KOPT-K1 (cell line): ENCODE data around the gene RB1.

Experiments used
- H3K27ac ChIP-seq: fragments of 200-600 bp; sonication (generic); 2 replicates; pipeline ENCODE4 v1.5.1; 2016; ENCODE audit warnings: antibody characterized with exemption, mild to moderate bottlenecking, low read depth, low read length; ENCODE audit not compliant: poor library complexity, severe bottlenecking
- H3K36me3 ChIP-seq: fragments of 200-600 bp; sonication (generic); 2 replicates; pipeline ENCODE4 v1.5.1; 2017; ENCODE audit warnings: antibody characterized with exemption, mild to moderate bottlenecking, low read length, moderate library complexity; ENCODE audit not compliant: insufficient read depth
- H3K9me3 ChIP-seq: fragments of 200-600 bp; sonication (generic); 2 replicates; pipeline ENCODE4 v1.5.1; 2017; ENCODE audit warnings: antibody characterized with exemption, low read length, mild to moderate bottlenecking; ENCODE audit not compliant: insufficient read depth, poor library complexity, severe bottlenecking

Gene RB1

DNA sequence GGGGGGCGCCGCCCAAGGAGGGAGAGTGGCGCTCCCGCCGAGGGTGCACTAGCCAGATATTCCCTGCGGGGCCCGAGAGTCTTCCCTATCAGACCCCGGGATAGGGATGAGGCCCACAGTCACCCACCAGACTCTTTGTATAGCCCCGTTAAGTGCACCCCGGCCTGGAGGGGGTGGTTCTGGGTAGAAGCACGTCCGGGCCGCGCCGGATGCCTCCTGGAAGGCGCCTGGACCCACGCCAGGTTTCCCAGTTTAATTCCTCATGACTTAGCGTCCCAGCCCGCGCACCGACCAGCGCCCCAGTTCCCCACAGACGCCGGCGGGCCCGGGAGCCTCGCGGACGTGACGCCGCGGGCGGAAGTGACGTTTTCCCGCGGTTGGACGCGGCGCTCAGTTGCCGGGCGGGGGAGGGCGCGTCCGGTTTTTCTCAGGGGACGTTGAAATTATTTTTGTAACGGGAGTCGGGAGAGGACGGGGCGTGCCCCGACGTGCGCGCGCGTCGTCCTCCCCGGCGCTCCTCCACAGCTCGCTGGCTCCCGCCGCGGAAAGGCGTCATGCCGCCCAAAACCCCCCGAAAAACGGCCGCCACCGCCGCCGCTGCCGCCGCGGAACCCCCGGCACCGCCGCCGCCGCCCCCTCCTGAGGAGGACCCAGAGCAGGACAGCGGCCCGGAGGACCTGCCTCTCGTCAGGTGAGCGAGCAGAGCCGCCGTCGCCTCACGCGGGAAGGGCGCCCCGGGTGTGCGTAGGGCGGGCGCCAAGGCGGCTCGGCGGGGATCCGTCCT lies at the start of gene RB1:
TSS of gene RB1 (plus strand) at position 393 of the 784 bp plus-strand sequence. CDS start at position 555, 162 bp downstream.
- H3K36me3 ChIP-seq: peaks cover 29% of the 10 kb centered on the region
- no peaks in the 10 kb centered on the region for H3K9me3 ChIP-seq

DNA sequence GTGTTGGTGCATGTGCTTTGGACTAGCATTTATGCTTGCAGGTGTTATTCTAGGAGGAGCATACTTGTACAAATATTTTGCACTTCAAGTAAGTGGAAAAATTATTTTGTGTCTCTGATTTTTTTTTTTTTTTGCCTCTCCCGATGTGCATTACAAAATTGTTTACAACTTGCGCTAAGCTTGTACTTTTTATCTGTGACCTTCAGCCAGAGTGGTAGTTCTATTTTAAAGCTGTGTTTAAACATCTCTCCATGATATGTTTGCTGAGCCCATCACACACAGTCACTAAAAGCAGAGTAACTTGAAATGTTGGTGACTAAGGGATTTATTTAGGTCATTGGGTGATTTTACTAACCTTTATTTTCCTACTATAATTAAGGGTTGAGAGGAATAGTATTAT lies 49.7 kb upstream of the RB1 start:
- no peaks in the 10 kb centered on the region for H3K9me3 ChIP-seq
- peaks cover 86% of the 10 kb centered on the region for H3K36me3 ChIP-seq
- H3K27ac ChIP-seq: no peak overlapping the region

More for the DNA sequence above, at the start of gene RB1:
- H3K27ac ChIP-seq: peak within 1 kb of the TSS; percentile 97

DNA sequence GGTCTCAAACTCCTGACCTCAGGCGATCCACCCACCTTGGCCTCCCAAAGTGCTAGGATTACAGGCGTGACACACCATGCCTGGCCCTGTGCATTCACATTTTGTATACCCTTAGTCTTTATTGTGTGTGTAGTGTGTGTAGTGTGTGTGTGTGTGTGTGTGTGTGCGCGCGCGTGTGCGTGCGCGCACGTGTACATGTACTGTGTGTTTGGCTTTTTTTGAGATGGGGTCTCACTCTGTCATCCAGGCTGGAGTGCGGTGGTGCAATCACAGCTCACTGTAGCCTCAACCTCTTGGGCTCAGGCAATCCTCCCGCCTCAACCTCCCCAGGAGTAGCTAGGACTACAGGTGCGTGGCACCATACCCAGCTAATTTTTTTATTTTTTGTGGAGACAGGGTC lies 48.5 kb upstream of the RB1 start:
- Histone ChIP-seq H3K36me3 (peaks cover 92% of the 10 kb centered on the region), H3K9me3 (no peaks in the 10 kb centered on the region), H3K27ac (no peak overlapping the region)

DNA sequence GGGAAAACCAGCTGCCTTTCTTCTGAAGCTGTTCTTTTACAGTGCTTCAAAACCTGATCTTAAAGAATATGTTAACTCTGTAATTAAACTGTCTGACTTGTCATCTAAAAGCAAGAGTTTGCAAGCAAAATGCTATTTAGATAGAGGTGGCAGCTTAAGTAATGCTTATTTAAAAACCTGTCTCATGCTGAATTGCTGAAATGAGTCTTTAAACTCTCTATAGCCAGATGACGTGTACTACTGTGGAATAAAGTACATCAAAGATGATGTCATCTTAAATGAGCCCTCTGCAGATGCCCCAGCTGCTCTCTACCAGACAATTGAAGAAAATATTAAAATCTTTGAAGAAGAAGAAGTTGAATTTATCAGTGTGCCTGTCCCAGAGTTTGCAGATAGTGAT lies 47.6 kb upstream of the RB1 start:
- Histone ChIP-seq H3K9me3 (no peaks in the 10 kb centered on the region), H3K36me3 (peaks cover 94% of the 10 kb centered on the region), H3K27ac (no peak overlapping the region)

DNA sequence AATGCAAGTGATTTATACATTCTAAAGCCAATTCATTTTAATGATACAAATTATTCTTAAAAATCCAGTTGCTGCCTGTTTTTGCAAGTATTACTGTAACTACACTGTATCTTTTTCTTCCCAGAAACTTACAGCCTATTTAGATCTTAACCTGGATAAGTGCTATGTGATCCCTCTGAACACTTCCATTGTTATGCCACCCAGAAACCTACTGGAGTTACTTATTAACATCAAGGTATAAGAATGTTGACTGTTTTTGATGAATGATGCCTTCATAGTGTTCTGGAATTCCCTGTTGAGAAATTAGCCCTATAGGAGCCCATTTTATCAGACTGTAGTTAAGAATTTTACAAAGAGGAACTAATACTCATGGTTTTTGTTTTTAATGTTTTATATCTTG lies 45.5 kb upstream of the RB1 start:
- H3K36me3 ChIP-seq: peaks cover 99% of the 10 kb centered on the region
- no peaks in the 10 kb centered on the region for H3K9me3 ChIP-seq
- no peak overlapping the region for H3K27ac ChIP-seq

DNA sequence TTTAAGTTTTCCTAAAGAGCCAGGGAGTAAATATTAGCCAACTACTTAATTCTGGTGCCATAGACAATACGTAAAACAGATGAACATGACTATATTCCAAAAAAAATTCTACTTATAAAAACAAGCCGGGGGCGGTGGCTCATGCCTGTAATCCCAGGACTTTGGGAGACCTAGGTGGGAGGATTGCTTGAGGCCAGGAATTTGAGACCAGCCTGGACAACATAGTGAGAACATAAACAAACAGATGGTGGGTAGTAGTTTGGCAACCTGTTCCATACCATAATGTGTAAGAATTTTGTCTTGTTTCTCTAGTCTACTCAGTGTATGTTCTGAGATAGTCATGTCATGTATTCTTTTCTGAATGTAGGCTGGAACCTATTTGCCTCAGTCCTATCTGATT lies 45.1 kb upstream of the RB1 start:
- peaks cover 100% of the 10 kb centered on the region for H3K36me3 ChIP-seq
- no peak overlapping the region for H3K27ac ChIP-seq
- no peaks in the 10 kb centered on the region for H3K9me3 ChIP-seq

DNA sequence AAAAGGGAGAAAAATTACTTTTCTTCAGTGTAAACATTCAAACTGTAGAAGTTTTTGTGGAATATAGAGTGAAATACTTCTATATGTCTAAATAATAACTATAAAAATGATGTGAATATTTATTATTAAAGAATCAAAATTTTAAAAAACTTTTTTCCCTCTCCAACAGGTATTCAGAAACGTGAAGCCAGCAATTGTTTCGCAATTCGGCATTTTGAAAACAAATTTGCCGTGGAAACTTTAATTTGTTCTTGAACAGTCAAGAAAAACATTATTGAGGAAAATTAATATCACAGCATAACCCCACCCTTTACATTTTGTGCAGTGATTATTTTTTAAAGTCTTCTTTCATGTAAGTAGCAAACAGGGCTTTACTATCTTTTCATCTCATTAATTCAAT lies 42.6 kb upstream of the RB1 start:
- Histone ChIP-seq H3K27ac (no peak overlapping the region), H3K9me3 (no peaks in the 10 kb centered on the region), H3K36me3 (peaks cover 100% of the 10 kb centered on the region)

DNA sequence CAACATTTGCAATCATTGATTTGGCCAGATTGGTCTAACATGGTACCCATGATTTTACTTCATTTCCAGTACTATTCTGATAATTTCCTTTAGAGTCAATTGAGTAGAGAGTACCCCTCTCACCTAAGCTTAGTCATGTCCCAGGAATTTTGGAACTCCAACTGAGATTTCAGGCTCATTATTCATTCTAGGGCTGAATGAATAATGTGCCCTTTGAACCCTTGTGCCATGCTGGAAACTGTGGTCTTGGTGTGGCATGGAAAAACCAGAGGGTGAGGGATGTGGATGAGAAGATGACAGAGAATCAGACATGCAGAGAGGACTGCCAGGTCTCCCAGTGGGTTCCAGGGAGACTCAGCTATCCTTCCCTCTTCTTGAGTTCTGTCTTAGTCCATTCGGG lies 40.4 kb upstream of the RB1 start:
- no peak overlapping the region for H3K27ac ChIP-seq
- H3K36me3 ChIP-seq: peaks cover 96% of the 10 kb centered on the region
- no peaks in the 10 kb centered on the region for H3K9me3 ChIP-seq

DNA sequence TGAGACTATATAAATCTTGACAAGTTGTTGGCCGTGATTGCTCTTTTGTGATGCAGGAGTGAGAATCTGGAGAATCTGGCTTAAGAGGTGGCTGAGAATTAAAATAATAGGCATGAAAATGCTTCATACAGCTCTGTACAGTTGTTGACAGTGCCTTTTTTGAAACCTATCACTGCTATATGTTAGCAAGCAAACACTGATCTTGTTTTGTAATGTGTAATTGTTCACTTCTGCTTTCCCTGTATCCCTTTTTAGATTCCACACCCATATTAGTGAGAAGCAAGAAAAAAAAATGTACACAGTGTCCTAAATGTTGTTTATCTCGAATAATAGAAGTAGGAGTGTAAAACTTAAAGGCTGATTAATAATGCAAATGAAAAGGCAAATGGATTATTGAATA lies 39.5 kb upstream of the RB1 start:
- Histone ChIP-seq H3K27ac (no peak overlapping the region), H3K36me3 (peaks cover 96% of the 10 kb centered on the region), H3K9me3 (no peaks in the 10 kb centered on the region)

DNA sequence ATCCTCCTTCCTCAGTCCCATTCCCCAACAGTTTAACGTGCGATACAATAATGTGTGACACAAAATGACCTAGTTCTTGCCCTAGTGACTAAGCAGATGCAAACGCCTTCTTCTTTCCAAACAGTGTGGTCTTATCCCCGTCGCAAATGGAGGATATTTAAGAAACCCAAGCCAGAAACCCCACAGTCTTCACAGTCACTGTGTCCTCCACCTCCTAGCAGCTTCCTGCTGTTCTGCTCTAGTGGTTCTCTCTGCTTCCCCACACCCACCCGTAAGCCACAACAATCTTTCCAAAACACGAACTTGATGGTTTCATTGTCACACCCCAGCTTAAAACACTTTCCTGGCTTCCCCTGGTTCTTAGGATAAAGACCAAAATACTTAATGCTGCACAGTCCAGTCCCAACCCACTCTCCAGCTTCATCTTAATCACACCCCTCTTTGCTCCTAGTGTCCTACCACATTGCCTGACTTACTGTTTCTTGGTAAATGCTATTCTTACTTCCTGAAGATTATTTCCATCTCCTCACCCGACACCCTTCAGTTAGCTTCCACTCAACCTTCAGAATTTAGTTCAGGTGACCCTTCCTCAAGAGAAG lies 38.2 kb upstream of the RB1 start:
- Histone ChIP-seq H3K9me3 (no peaks in the 10 kb centered on the region), H3K27ac (no peak overlapping the region), H3K36me3 (peaks cover 96% of the 10 kb centered on the region)

DNA sequence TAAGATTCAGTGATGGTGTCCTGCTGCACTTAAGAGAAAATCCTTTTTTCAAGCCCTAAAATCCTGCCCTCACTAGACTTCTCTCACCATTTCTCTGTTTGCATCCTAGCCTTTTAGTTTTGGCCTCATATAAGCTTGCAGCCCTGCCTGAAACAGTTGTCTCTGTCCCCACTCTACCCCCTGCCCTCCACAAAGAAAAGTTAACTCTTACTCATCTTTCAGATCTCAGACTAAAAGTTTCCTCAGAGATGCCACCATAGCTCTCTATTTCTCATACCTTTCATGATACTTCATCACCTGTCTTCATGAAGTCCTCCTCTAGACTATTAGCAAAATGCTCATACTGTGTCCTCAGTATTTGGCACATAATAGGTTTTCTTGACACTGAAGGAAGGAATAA lies 37.4 kb upstream of the RB1 start:
- Histone ChIP-seq H3K27ac (no peak overlapping the region), H3K9me3 (no peaks in the 10 kb centered on the region), H3K36me3 (peaks cover 93% of the 10 kb centered on the region)

DNA sequence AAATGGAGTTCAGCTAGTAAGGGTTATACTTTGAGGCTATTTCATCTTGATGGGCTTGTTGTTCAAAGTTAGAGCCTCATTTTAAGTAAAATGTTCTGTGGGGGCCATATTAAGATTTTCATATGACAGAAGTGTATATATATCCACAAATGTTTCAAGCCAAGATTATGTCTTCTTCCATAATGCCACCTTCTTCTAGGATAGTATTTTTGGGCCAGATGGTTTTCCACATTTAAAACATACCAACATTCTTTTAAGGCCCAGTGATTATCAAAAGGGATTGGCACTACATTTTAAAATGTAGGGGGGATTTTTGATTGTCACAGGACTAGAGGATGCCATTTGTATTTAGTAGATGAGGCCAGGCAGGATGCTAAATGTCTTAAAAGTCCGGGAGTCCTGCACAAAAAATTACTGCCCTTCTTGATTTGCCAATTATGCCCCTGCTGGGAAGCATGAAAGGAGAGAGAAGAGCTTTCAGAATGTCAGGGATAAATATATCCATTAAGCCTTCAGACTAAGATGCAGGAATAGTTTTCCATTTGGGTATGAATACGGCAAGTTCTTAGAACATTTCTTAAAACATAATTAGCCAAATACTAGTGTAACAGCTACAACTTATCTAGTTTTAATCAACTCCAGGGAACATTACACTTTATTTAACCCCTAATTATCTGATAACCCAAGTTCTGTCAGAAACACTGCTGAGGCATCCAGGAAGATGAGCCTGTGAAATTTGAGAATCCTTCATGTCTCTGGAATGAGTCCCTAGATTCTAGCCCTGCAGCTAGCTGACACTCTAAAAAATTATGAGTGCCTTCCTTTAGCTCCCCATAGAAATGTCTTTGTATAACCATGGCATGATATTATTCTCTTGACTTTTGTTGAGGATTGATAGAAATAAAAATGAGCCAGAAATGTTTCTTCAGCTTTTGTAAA lies 36.6 kb upstream of the RB1 start:
- Histone ChIP-seq H3K27ac (no peak overlapping the region), H3K9me3 (no peaks in the 10 kb centered on the region), H3K36me3 (peaks cover 84% of the 10 kb centered on the region)

DNA sequence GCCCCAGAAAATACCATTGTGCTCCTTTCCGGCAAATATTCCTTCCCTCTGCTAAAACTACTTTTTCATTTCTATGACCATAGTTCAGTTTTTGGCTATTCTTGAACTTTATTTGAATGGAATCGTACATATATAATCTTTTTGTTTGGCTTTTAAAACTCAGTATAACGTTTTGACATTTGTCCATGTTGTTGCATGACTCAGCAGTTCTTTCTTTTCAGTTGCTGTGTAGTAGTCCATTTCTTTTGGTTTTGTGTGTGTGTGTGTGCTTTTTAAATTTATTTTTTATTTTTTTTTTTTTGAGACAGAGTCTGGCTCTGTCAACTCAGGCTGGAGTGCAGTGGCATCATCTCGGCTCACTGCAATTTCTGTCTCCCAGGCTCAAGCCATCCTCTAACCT lies 35.5 kb upstream of the RB1 start:
- no peaks in the 10 kb centered on the region for H3K9me3 ChIP-seq
- no peak overlapping the region for H3K27ac ChIP-seq
- peaks cover 74% of the 10 kb centered on the region for H3K36me3 ChIP-seq

DNA sequence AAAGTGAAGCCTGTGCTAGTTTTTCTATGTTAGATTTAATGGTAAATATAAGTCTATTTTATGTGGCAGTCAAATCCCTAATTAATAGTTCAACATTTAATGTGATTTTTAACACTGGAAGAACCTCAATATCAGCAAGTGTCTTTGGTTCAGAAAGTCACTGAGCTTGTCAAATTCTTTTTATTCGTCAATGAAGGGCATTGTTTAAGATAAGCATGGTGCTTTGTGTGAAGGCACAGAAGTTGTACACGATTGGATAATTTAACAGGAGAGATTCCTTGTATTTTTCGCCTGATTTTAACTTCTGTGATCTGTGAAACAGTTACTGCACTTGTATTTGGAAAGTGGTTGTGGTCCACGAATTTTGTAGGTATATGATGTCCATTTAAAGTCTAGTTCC lies 30.2 kb upstream of the RB1 start:
- Histone ChIP-seq H3K9me3 (no peaks in the 10 kb centered on the region), H3K36me3 (peaks cover 30% of the 10 kb centered on the region)

DNA sequence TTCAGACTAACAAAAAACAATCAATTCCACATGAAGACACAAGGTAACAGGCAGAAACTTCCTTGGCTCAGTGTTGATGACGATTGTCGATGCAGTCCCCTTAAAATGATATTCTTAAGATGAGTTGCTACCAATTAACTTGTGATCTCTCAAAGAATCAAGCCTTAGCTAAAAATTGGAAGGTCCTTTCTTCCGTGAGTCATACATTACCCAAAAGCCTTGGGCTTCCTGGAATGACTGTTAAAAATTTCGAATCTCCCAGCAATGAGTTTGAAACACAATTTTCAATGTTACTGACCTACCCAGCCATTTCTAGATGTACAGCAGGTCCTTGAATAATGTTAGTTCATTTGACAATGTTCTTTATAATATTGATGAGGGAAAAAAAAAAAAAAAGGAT lies 28.0 kb upstream of the RB1 start:
- no peak overlapping the region for H3K27ac ChIP-seq
- no peaks in the 10 kb centered on the region for H3K9me3 ChIP-seq
- peaks cover 8% of the 10 kb centered on the region for H3K36me3 ChIP-seq

More for the DNA sequence above, 30.2 kb upstream of the RB1 start:
- H3K27ac ChIP-seq: no peak overlapping the region
